H1 (cell line): ENCODE results near the gene DNAJC6. TPM values are rescaled to one million over a fixed set of nuclear protein-coding genes. Genes with fewer than 3 reads are reported as not detected.
A peak's percentile ranks its signal among the peaks of the same experiment; 100 is the strongest.

Experiments used
- BCL11A ChIP-seq, 2 experiments: IDR thresholded peaks; one replicate each; pipeline ENCODE4 v1.6.1; 2011; ENCODE audit warnings: low read depth in 2 of 2, low read length in 2 of 2, mild to moderate bottlenecking in 2 of 2
- CHD7 ChIP-seq: fragments of 300-600 bp; sonication (generic); IDR thresholded peaks from 2 replicates; pipeline ENCODE4 v1.7.1; 2012; ENCODE audit warnings: low read length, moderate library complexity, mild to moderate bottlenecking, inconsistent platforms; ENCODE audit not compliant: insufficient replicate concordance
- CTBP2 ChIP-seq: IDR thresholded peaks from 2 replicates; pipeline ENCODE4 v1.7.0; 2011; ENCODE audit warnings: borderline replicate concordance, mild to moderate bottlenecking, moderate library complexity, mixed read lengths, low read length; ENCODE audit not compliant: insufficient read depth, insufficient read length
- EGR1 ChIP-seq: IDR thresholded peaks from 2 replicates; pipeline ENCODE4 v1.6.1; 2011; ENCODE audit warnings: low read depth, low read length, borderline replicate concordance
- HDAC2 ChIP-seq, 2 experiments: fragments of 300-600 bp in 1 of 2; sonication (generic) in 1 of 2; IDR thresholded peaks; 2 replicates each; pipeline ENCODE4 v1.6.1; 2011 to 2012; ENCODE audit warnings: low read depth in 2 of 2, low read length in 2 of 2, mild to moderate bottlenecking in 2 of 2, moderate library complexity in 2 of 2, borderline replicate concordance in 1 of 2, inconsistent platforms in 1 of 2
- KDM1A ChIP-seq: fragments of 200-600, 300-600 bp; sonication (generic); IDR thresholded peaks from 2 replicates; pipeline ENCODE4 v1.7.1; 2016; ENCODE audit warnings: mild to moderate bottlenecking, low read length, borderline replicate concordance
- SAP30 ChIP-seq: fragments of 300-600 bp; sonication (generic); IDR thresholded peaks from 2 replicates; pipeline ENCODE4 v1.7.1; 2012; ENCODE audit warnings: low read length, moderate library complexity, mild to moderate bottlenecking, inconsistent platforms; ENCODE audit not compliant: insufficient read depth, insufficient replicate concordance
- SP1 ChIP-seq: IDR thresholded peaks from 2 replicates; pipeline ENCODE4 v1.6.1; 2011; ENCODE audit warnings: low read depth, low read length
- SUZ12 ChIP-seq: fragments of 200-600 bp; sonication (generic); IDR thresholded peaks from 2 replicates; pipeline ENCODE4 v1.6.1; 2012; ENCODE audit warnings: mild to moderate bottlenecking, inconsistent platforms, low read length, moderate library complexity, mixed read lengths
- polyA plus RNA-seq, 7 experiments: library from polyadenylated mRNA; depleted of rRNA in 3 of 7; stranded (reverse) in 5 of 7; unstranded in 2 of 7; fragments of >200 nt in 5 of 7; fragments of 200-250 nt in 2 of 7; gene quantifications; 1 replicate in 5 of 7; 2 replicates in 1 of 7; 4 replicates in 1 of 7; pipeline versions ENCODE4 v1.2.1 to v1.2.3, GENCODE V29; 2011 to 2013; ENCODE audit warnings: missing spikeins in 2 of 7, mixed read lengths in 2 of 7
- total RNA-seq: library from RNA; stranded (reverse); fragmentation: NEBNext Ultra II Directional; extraction: Animal tissue kit (Norgen Biotek cat#: 25700); gene quantifications from 2 replicates; pipeline ENCODE4 v1.2.1, GENCODE V29; 2021

DNAJC6 gene
- total and polyA plus RNA-seq, 2 of the 8 experiments (the other 6 are each of a cell fraction or from before 2014, with no cell fraction given), result 1.6 to 3.0 TPM

- TF ChIP-seq KDM1A (peak; percentile 67), SP1 (peak; percentile 96), HDAC2 (IDR thresholded peaks at IDR 0.05; ENCODE audit: borderline replicate concordance in 1 of 2, low read depth in 2 of 2, low read length in 2 of 2) (peak in 1 of 2 experiments; percentile 89; a peak in 2 of 4 replicates), CTBP2 (no peak), CHD7 (peak; percentile 36), EGR1 (peak; percentile 42; the same call in 1 of the 2 replicates), BCL11A (IDR thresholded peaks at IDR 0.05; ENCODE audit: low read depth in 2 of 2, low read length in 2 of 2) (no peak), SAP30 (peak; percentile 72), SUZ12 (no peak)
These were observed 45.0 kb upstream of the DNAJC6 start (continued) for GRCh38 chr1:65264197-65264929.
